ENCODE measurements around the gene ITGA8. TPM values are rescaled to one million over a fixed set of nuclear protein-coding genes. Genes with fewer than 3 reads are reported as not detected.

The ITGA8 gene
- total and polyA plus RNA-seq, 9 of the 15 experiments (the other 6 are each of a cell fraction or from before 2014, with no cell fraction given): 0.01 to 0.07 (median 0.04) TPM; not detected in 5

GRCh38 chr10:15747632-15748031, 27.9 kb upstream of the ITGA8 start (continued):
- TF ChIP-seq CHD7 (IDR thresholded peaks at IDR 0.05; ENCODE audit: low read depth, low read length) (no peak), NCOR1 (IDR thresholded peaks at IDR 0.05) (no peak)
